ENCODE results near the gene PIK3AP1. TPM values are rescaled to one million over a fixed set of nuclear protein-coding genes. Genes with fewer than 3 reads are reported as not detected.

The PIK3AP1 gene
- total RNA-seq, 6 donors from 2014 or later, result 22.0 to 64.8 (median 34.6) TPM

DNA sequence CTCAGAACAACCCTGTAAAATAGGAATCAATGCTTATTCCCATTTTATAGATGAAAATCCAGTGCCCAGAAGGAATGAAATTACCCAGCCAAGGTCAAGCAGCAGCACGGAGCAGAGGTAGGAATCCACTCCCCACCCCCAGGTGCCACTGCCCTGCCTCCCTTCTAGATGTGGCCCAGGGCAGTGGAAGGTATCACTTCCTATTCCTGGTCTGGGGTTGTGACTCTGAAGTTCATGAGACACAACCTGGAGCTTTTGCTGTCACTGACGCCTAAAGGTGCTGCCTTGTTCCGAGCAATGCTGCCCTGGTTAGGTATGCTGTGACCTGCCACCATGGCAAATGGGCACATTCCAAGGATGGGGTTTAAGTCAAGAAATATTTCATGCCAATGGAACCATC is 53.6 kb downstream of the PIK3AP1 start:
- WGBS, 2 donors, result 82 to 87% methylated on average over 1 to 3 of the region's 3 CpGs
- no peak overlapping the region for H3K27ac ChIP-seq
- H3K27me3 ChIP-seq, result no peaks in the 10 kb centered on the region
- ATAC-seq (ENCODE audit: low FRiP score in 2 of 2) (no peak), DNase-seq (no peak)
- no peak overlapping the region for H3K4me3 ChIP-seq
- no peaks in the 10 kb centered on the region for H3K9me3 ChIP-seq
- TF ChIP-seq EP300 (IDR thresholded peaks at IDR 0.05) (no peak), POLR2A (IDR thresholded peaks at IDR 0.05) (no peak), POLR2AphosphoS5 (IDR thresholded peaks at IDR 0.05) (no peak)
- TF ChIP-seq, protein P1, sequence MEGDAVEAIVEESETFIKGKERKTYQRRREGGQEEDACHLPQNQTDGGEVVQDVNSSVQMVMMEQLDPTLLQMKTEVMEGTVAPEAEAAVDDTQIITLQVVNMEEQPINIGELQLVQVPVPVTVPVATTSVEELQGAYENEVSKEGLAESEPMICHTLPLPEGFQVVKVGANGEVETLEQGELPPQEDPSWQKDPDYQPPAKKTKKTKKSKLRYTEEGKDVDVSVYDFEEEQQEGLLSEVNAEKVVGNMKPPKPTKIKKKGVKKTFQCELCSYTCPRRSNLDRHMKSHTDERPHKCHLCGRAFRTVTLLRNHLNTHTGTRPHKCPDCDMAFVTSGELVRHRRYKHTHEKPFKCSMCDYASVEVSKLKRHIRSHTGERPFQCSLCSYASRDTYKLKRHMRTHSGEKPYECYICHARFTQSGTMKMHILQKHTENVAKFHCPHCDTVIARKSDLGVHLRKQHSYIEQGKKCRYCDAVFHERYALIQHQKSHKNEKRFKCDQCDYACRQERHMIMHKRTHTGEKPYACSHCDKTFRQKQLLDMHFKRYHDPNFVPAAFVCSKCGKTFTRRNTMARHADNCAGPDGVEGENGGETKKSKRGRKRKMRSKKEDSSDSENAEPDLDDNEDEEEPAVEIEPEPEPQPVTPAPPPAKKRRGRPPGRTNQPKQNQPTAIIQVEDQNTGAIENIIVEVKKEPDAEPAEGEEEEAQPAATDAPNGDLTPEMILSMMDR (IDR thresholded peaks at IDR 0.05), result no peak
- H3K4me1 ChIP-seq, result peaks cover 0 to 20% (median 11%) of the 10 kb centered on the region in 4 donors
- no peaks in the 10 kb centered on the region for H3K36me3 ChIP-seq

DNA sequence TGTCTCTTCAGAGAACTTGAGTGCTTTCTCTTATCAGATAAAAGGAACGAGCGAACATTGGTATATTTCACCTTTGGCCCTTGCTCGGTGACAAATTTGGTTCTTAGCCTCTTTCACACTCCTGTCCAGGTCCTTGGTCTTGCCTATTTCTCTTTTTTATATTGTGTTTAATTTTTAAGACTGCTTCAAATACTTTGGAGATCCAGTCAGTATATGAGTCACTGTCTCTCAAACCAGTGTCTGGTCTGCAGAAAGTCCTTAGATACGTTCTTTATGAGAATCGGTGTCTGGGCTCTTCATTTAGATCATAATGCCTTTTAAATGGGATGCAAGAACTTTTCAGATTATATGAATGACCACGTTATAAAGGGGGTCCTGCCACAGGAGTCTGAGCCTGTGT is 55.0 kb downstream of the PIK3AP1 start:
- WGBS, 2 donors, result 77 to 82% methylated on average over 6 of the region's 6 CpGs
- H3K36me3 ChIP-seq, result no peaks in the 10 kb centered on the region
- H3K4me3 ChIP-seq, result no peak overlapping the region
- H3K27ac ChIP-seq, result no peak overlapping the region
- ATAC-seq (ENCODE audit: low FRiP score in 2 of 2), result no peak
- no peak for DNase-seq
- no peaks in the 10 kb centered on the region for H3K9me3 ChIP-seq
- no peaks in the 10 kb centered on the region for H3K27me3 ChIP-seq
- H3K4me1 ChIP-seq, result peaks cover 0 to 13% (median 11%) of the 10 kb centered on the region in 4 donors
- TF ChIP-seq EP300 (IDR thresholded peaks at IDR 0.05) (no peak), POLR2AphosphoS5 (IDR thresholded peaks at IDR 0.05) (no peak), POLR2A (IDR thresholded peaks at IDR 0.05) (no peak)
- TF ChIP-seq, protein P1 (IDR thresholded peaks at IDR 0.05), result no peak

DNA sequence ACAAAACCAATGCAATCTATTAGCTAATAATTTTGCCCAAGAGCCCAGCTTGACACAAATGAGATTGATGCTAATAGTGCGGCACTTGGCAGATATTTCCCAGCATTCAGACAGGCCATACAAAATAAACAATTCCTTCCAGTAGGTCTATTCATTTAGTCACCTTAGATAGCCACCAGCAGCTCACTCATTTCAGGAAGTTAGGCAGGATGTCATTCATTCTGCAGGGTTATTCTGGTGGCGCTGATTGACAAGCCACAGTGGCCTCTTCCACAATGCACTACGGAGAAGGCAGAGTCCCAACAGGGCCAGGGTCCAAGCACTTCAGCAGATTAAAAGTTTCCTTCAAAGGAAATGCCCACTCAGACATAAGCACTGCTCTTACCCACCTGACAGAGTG is 55.8 kb downstream of the PIK3AP1 start:
- H3K27me3 ChIP-seq, result no peaks in the 10 kb centered on the region
- H3K36me3 ChIP-seq, result no peaks in the 10 kb centered on the region
- H3K4me1 ChIP-seq, result peaks cover 0 to 13% (median 10%) of the 10 kb centered on the region in 4 donors
- peak; percentile 29 to 30 for ATAC-seq (ENCODE audit: low FRiP score in 2 of 2)
- 30 to 46% methylated on average over 3 of the region's 3 CpGs for WGBS, 2 donors
- DNase-seq, result no peak
- H3K27ac ChIP-seq, result no peak overlapping the region
- no peak overlapping the region for H3K4me3 ChIP-seq
- TF ChIP-seq, protein P1 (IDR thresholded peaks at IDR 0.05), result no peak
- no peak for TF ChIP-seq POLR2A (IDR thresholded peaks at IDR 0.05)
- TF ChIP-seq EP300 (IDR thresholded peaks at IDR 0.05), result no peak
- no peak for TF ChIP-seq POLR2AphosphoS5 (IDR thresholded peaks at IDR 0.05)
- no peaks in the 10 kb centered on the region for H3K9me3 ChIP-seq

DNA sequence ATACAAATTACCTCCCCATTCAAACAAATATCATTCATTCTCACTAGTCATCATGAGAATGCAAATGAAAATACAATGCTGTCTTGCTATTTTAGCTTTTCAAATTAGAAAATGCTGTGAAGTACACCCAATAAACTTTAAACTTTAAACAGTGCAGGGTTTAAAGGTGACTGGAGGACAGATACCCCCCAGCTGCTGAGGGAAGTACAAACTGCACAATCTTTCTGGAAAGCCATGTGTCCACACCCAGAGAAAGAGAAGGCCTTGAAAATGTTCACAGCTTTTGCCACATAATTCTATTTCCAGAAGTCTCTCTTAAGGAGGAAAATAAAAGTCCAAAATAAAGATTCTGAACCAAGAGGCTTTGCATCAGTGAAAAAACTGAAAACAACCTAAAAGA is 56.5 kb downstream of the PIK3AP1 start:
- H3K27me3 ChIP-seq, result no peaks in the 10 kb centered on the region
- H3K36me3 ChIP-seq, result no peaks in the 10 kb centered on the region
- H3K27ac ChIP-seq, result no peak overlapping the region
- DNase-seq (no peak), ATAC-seq (ENCODE audit: low FRiP score in 2 of 2) (no peak)
- TF ChIP-seq POLR2A (IDR thresholded peaks at IDR 0.05), result no peak
- no peak for TF ChIP-seq EP300 (IDR thresholded peaks at IDR 0.05)
- TF ChIP-seq POLR2AphosphoS5 (IDR thresholded peaks at IDR 0.05), result no peak
- TF ChIP-seq, protein P1 (IDR thresholded peaks at IDR 0.05), result no peak
- H3K4me3 ChIP-seq, result no peak overlapping the region
- H3K9me3 ChIP-seq, result no peaks in the 10 kb centered on the region
- H3K4me1 ChIP-seq, result peaks cover 0 to 13% (median 10%) of the 10 kb centered on the region in 4 donors

DNA sequence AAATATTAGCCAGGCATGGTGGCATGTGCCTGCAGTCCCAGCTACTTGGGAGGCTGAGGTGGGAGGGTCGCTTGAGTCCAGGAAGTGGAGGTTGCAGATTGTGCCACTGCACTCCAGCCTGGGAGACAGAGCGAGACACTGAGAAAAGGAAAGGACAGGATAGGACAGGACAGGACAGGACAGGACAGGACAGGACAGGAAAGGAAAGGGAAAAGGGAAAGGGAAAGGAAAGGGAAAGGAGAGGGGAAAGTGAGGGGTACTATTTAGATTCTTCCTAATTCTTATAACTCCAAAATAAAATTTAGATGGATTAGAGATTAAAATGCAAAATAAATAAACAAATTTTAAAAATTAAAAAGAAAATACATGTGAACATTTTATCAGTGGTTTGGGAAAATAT is 58.7 kb downstream of the PIK3AP1 start:
- Histone ChIP-seq H3K9me3 (no peaks in the 10 kb centered on the region), H3K27ac (no peak overlapping the region), H3K4me3 (no peak overlapping the region), H3K36me3 (no peaks in the 10 kb centered on the region), H3K27me3 (no peaks in the 10 kb centered on the region), H3K4me1 (peaks cover 9 to 16% (median 12%) of the 10 kb centered on the region in 4 donors)
- ATAC-seq (ENCODE audit: low FRiP score in 2 of 2) (no peak), DNase-seq (no peak)
- TF ChIP-seq POLR2AphosphoS5 (IDR thresholded peaks at IDR 0.05) (no peak), EP300 (IDR thresholded peaks at IDR 0.05) (no peak), POLR2A (IDR thresholded peaks at IDR 0.05) (no peak)
- TF ChIP-seq, protein P1 (IDR thresholded peaks at IDR 0.05), result no peak
- WGBS, 2 donors, result 79 to 90% methylated on average over 2 of the region's 2 CpGs

Measured in upper lobe of left lung (tissue), 6 donors.